ENCODE data around the gene OR6K6. TPM values are rescaled to one million over a fixed set of nuclear protein-coding genes. Genes with fewer than 3 reads are reported as not detected.

The OR6K6 gene, protein sequence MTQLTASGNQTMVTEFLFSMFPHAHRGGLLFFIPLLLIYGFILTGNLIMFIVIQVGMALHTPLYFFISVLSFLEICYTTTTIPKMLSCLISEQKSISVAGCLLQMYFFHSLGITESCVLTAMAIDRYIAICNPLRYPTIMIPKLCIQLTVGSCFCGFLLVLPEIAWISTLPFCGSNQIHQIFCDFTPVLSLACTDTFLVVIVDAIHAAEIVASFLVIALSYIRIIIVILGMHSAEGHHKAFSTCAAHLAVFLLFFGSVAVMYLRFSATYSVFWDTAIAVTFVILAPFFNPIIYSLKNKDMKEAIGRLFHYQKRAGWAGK
- total RNA-seq, result not detected in 2 replicates

DNA sequence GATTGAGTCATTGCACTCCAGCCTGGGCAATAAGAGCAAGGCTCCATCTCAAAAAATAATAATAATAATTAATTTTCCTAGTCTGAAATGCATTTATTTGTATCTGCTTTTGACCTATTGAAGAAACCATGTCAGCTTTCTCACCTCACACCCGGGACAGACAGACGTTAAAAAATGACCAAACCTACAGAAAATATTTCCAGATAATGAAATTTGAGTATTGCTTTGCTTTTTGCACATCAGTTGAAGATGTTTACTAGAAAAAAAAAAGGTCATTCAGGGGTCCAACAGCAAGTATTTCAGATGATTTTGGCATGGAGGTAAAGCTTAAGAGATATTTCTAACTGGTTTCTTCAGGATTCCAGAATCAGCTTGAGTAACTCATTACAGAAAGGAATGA lies at the start of gene OR6K6:
Gene OR6K6, plus strand, starts transcription at position 301 of the 400 bp plus-strand sequence. CDS start 168 bp downstream, outside the sequence.

DNA sequence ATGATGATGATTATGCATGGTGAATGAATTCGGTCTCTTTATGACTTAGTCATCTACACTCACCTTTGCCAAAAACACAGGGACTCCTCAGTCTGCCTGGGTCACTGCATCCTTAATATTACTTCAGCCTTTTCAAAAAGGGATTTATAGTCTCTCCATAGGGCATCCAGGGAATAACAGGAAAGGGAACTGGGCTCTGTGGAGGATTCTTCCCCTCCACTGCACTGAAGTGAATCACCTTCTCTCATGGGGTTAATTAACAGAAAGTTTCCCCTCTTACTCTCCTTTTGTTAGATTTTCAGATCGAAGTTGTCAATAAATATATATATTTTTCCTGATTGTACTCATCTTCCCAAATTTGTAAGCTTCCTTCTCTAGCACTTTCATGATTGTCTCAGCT lies 33.9 kb upstream of the OR6K6 start, which contains the start of gene OR6K3:
Gene OR6K3, minus strand, starts transcription at position 101 of the 400 bp plus-strand sequence. CDS start 2,605 bp downstream, outside the sequence.

DNA sequence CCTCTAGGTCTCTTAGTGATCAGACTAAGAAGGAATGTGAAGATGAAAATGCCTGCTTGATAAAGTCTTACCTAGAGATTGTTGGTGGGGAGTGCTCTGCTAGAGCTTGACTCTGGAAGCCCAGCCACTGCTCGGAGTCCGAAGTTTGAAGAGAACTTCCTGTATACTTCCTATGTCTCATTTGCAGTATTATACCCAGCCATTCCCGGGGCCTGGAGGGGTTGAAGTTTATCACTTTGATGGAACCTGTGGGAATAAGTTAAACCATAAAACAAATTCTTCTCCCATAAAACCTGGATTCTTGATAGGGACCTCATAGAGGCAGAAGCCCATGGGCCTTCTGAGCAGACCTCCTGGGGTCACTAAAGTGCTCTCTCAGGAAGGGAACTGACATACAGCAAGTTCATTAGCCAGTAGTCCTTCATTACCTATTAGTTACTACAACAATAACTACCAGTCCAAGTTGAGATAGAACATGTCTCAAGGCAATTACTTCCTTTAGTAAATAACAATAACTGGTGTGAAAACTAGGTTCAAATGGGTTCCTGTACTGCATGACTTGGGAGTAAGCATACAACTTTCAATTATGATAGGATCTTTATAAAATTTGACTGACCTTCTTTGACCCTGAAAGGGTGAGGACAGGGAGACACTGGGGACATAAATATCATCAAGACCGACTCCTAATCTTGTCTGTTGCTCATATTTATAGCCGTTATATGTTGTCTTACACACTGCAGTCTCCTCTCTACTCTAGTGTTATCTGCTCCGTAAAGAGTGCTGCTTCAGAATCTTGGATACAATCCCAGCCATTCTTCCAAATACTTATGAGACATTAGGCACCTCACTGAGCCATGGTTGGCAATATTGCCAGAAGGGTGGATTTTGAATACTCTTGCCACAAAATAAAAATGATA lies 17.7 kb downstream of the OR6K6 start, which contains the start of gene OR6N1:
Gene OR6N1, minus strand, starts transcription at position 246 of the 917 bp plus-strand sequence. CDS start 5,513 bp downstream, outside the sequence.

DNA sequence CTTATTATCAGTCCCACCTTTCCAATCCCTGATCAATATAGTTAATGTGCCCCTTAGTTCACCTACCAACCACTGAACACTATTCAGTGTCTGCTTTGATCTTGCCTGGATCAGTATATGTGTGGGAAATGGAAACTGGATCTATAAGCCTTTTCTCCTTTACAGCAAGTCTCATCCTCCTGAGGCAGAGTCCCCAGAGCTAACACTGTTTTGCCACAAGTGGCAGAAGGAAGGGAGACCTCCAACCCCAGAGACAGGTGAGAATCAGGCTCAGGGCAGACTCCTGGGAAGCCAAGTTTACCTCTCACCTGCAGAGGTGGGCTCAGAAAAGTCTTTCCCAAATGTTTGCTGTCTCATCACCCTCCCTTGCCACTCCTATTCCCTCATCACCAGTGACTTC lies 26.6 kb downstream of the OR6K6 start, which contains the start of gene OR6N2:
Gene OR6N2, minus strand, starts transcription at position 101 of the 400 bp plus-strand sequence. CDS start 3,569 bp downstream, outside the sequence.

Small RNA genes within 50 kb of the gene (small RNA-seq; reads per million reads assigned to genes)
- not detected for gene OR2AQ1P

Other genes starting within 250 kb of the OR6K6 start
- gene OR6Y1, start 200.3 kb upstream of the OR6K6 start, total RNA-seq, result not detected in 2 replicates
- gene OR6P1, start 184.1 kb upstream of the OR6K6 start, total RNA-seq, result not detected in 2 replicates
- gene OR10X1, start 174.8 kb upstream of the OR6K6 start, total RNA-seq, result not detected in 2 replicates
- not detected in 2 replicates for gene OR10Z1, start 149.5 kb upstream of the OR6K6 start, total RNA-seq
- gene SPTA1, start 68.0 kb upstream of the OR6K6 start, total RNA-seq, result 0.13 TPM in 1 of 2 replicates, not detected in the other
- not detected in 2 replicates for gene OR6K2, start 54.1 kb upstream of the OR6K6 start, total RNA-seq
- gene OR6K3, start 34.0 kb upstream of the OR6K6 start, total RNA-seq, result not detected in 2 replicates
- gene OR6N1, start 17.5 kb downstream of the OR6K6 start, total RNA-seq, result not detected in 2 replicates
- gene OR6N2, start 26.5 kb downstream of the OR6K6 start, total RNA-seq, result not detected in 2 replicates
- gene MNDA, start 76.6 kb downstream of the OR6K6 start, total RNA-seq, result not detected in 2 replicates
- gene PYHIN1, start 176.8 kb downstream of the OR6K6 start, total RNA-seq, result not detected in 2 replicates